H1 (cell line): Measurements from ENCODE around the gene ELOVL6. TPM values are rescaled to one million over a fixed set of nuclear protein-coding genes. Genes with fewer than 3 reads are reported as not detected.

ENCODE experiments used
- CTCF ChIA-PET: fragments of 300-600 bp; sonication (Branson Sonifier 250); formaldehyde crosslinking; loops from one replicate; lab custom pipeline; 2021; ENCODE audit not compliant: partially characterized antibody; lab: Charles Lee
- POLR2A ChIA-PET: fragments of 300-600 bp; sonication (Branson Sonifier 250); formaldehyde crosslinking; loops from one replicate; lab custom pipeline; 2021; ENCODE audit warnings: inconsistent platforms; ENCODE audit not compliant: partially characterized antibody; lab: Charles Lee
- DNase-seq, 2 experiments: peaks; one replicate each; pipeline versions ENCODE4 v3.0.0 to v3.0.0-alpha.2; 2010 to 2022; ENCODE audit warnings: low spot score in 2 of 2, low read depth in 1 of 2, mixed read lengths in 1 of 2
- FAIRE-seq: peaks from 2 replicates; lab custom pipeline; 2011; peaks lifted over from hg19 to GRCh38; lab: Jason Lieb, UNC
- H2AFZ ChIP-seq: 2 replicates; pipeline ENCODE4 v1.8.1; 2012; ENCODE audit warnings: low read length, inconsistent platforms
- H2AK5ac ChIP-seq: 2 replicates; pipeline ENCODE4 v1.6.1; 2013; ENCODE audit warnings: low read depth, low read length
- H2BK120ac ChIP-seq: replicated peaks from 2 replicates; pipeline ENCODE3; 2013; ENCODE audit warnings: low read depth, low read length, inconsistent platforms
- H2BK12ac ChIP-seq: 2 replicates; pipeline ENCODE4 v1.6.1; 2013; ENCODE audit warnings: low read depth, low read length
- H2BK15ac ChIP-seq: 2 replicates; pipeline ENCODE4 v1.6.1; 2013; ENCODE audit warnings: low read length
- H2BK20ac ChIP-seq: 2 replicates; pipeline ENCODE4 v1.6.1; 2013; ENCODE audit warnings: low read length
- H2BK5ac ChIP-seq: 2 replicates; pipeline ENCODE4 v1.6.1; 2013; ENCODE audit warnings: low read depth, low read length
- H3K14ac ChIP-seq: 2 replicates; pipeline ENCODE4 v1.6.1; 2013; ENCODE audit warnings: inconsistent platforms; ENCODE audit not compliant: insufficient read length
- H3K18ac ChIP-seq: 2 replicates; pipeline ENCODE4 v1.6.1; 2013; ENCODE audit warnings: low read length; ENCODE audit errors: extremely low read depth
- H3K23ac ChIP-seq: 2 replicates; pipeline ENCODE4 v1.6.1; 2013; ENCODE audit warnings: inconsistent platforms; ENCODE audit not compliant: insufficient read length
- H3K23me2 ChIP-seq: 2 replicates; pipeline ENCODE4 v1.6.1; 2013; ENCODE audit warnings: low read depth, low read length
- H3K27ac ChIP-seq: 2 replicates; pipeline ENCODE4 v1.6.1; 2011; ENCODE audit warnings: low read depth, low read length, inconsistent platforms
- H3K27me3 ChIP-seq, 4 experiments: replicated peaks in 1 of 4; 1 replicate in 1 of 4; 2 replicates in 3 of 4; pipeline versions ENCODE4 v1.6.1 to v1.8.1; 2011 to 2013; ENCODE audit warnings: low read length in 3 of 4, mild to moderate bottlenecking in 3 of 4, inconsistent platforms in 2 of 4, mixed read lengths in 2 of 4, moderate library complexity in 1 of 4; ENCODE audit not compliant: control insufficient read depth in 3 of 4, insufficient read depth in 3 of 4; ENCODE audit errors: extremely low read depth in 1 of 4
- H3K36me3 ChIP-seq, 4 experiments: 2 replicates each; pipeline versions ENCODE4 v1.6.1 to v1.8.1; 2011 to 2013; ENCODE audit warnings: mild to moderate bottlenecking in 4 of 4, low read length in 3 of 4, moderate library complexity in 2 of 4, control low read depth in 1 of 4, inconsistent platforms in 1 of 4; ENCODE audit not compliant: insufficient read depth in 4 of 4, control insufficient read depth in 2 of 4
- H3K4ac ChIP-seq: replicated peaks from 2 replicates; pipeline ENCODE3; 2013; ENCODE audit warnings: low read length, low read depth, mixed read lengths, inconsistent platforms; ENCODE audit not compliant: insufficient read length
- H3K4me1 ChIP-seq, 4 experiments: replicated peaks in 1 of 4; 1 replicate in 1 of 4; 2 replicates in 3 of 4; pipeline versions ENCODE4 v1.6.1 to v1.8.1; 2011 to 2013; ENCODE audit warnings: low read length in 3 of 4, inconsistent platforms in 2 of 4, mixed read lengths in 1 of 4; ENCODE audit not compliant: insufficient read depth in 4 of 4, control insufficient read depth in 3 of 4
- H3K4me2 ChIP-seq, 2 experiments: 2 replicates each; pipeline versions ENCODE4 v1.6.1 to v1.8.1; 2011 to 2013; ENCODE audit warnings: low read depth in 2 of 2, low read length in 2 of 2, control low read depth in 1 of 2, inconsistent platforms in 1 of 2, mild to moderate bottlenecking in 1 of 2; ENCODE audit not compliant: insufficient read depth in 1 of 2
- H3K4me3 ChIP-seq, 4 experiments: fragments of 200-600, 300-600 bp in 1 of 4; sonication (generic), shearing (Covaris generic), sonication (Bioruptor Twin) in 1 of 4; 2 replicates each; pipeline versions ENCODE4 v1.5.1 to v1.8.1; 2011 to 2016; ENCODE audit warnings: low read length in 4 of 4, low read depth in 3 of 4, control low read depth in 2 of 4, inconsistent platforms in 2 of 4, mild to moderate bottlenecking in 2 of 4, mixed read lengths in 1 of 4, moderate library complexity in 1 of 4; ENCODE audit not compliant: insufficient read depth in 2 of 4; ENCODE audit errors: extremely low read depth in 1 of 4
- H3K56ac ChIP-seq: replicated peaks from 2 replicates; pipeline ENCODE3; 2013; ENCODE audit warnings: low read depth, mild to moderate bottlenecking, mixed read lengths, low read length, inconsistent platforms; ENCODE audit not compliant: insufficient read length
- H3K79me1 ChIP-seq: 2 replicates; pipeline ENCODE4 v1.6.1; 2013; ENCODE audit warnings: low read depth, low read length, control low read depth
- H3K79me2 ChIP-seq, 2 experiments: 2 replicates each; pipeline versions ENCODE4 v1.6.1 to v1.8.1; 2012 to 2013; ENCODE audit warnings: low read length in 2 of 2, mild to moderate bottlenecking in 2 of 2, inconsistent platforms in 1 of 2; ENCODE audit not compliant: insufficient read depth in 2 of 2, control insufficient read depth in 1 of 2
- H3K9ac ChIP-seq, 4 experiments: replicated peaks in 1 of 4; 1 replicate in 1 of 4; 2 replicates in 3 of 4; pipeline versions ENCODE4 v1.6.1 to v1.8.1; 2011 to 2013; ENCODE audit warnings: low read depth in 3 of 4, low read length in 3 of 4, control low read depth in 2 of 4, mild to moderate bottlenecking in 2 of 4, moderate library complexity in 2 of 4, inconsistent platforms in 1 of 4; ENCODE audit errors: extremely low read depth in 1 of 4
- H3K9me3 ChIP-seq, 2 experiments: 2 replicates each; pipeline versions ENCODE4 v1.6.1 to v1.8.1; 2012 to 2013; ENCODE audit warnings: mild to moderate bottlenecking in 2 of 2, moderate library complexity in 2 of 2, control low read depth in 1 of 2, inconsistent platforms in 1 of 2, low read depth in 1 of 2, low read length in 1 of 2, mixed read lengths in 1 of 2; ENCODE audit not compliant: insufficient read depth in 2 of 2
- H4K20me1 ChIP-seq, 2 experiments: replicated peaks in 1 of 2; 2 replicates each; pipeline versions ENCODE3 to v1.8.1; 2011 to 2013; ENCODE audit warnings: inconsistent platforms in 2 of 2, low read length in 2 of 2, mild to moderate bottlenecking in 1 of 2; ENCODE audit not compliant: insufficient read depth in 2 of 2, control insufficient read depth in 1 of 2
- H4K5ac ChIP-seq: 2 replicates; pipeline ENCODE4 v1.6.1; 2013; ENCODE audit warnings: low read length, low read depth, mixed read lengths, inconsistent platforms; ENCODE audit not compliant: insufficient read length
- H4K8ac ChIP-seq: 2 replicates; pipeline ENCODE4 v1.8.0; 2013; ENCODE audit warnings: mild to moderate bottlenecking, moderate library complexity, low read length, inconsistent platforms; ENCODE audit not compliant: insufficient read depth; ENCODE audit errors: extremely low read depth
- H4K91ac ChIP-seq: replicated peaks from 2 replicates; pipeline ENCODE3; 2013; ENCODE audit warnings: low read length, mixed read lengths, inconsistent platforms; ENCODE audit not compliant: insufficient read length
- ASH2L ChIP-seq: fragments of 200-600, 300-600 bp; sonication (generic); IDR thresholded peaks from one replicate; pipeline ENCODE4 v1.7.1; 2017; ENCODE audit warnings: low read length
- BACH1 ChIP-seq: IDR thresholded peaks from 2 replicates; pipeline ENCODE4 v1.6.1; 2012; ENCODE audit warnings: low read length, improper control_type of control experiment
- EGR1 ChIP-seq: IDR thresholded peaks from 2 replicates; pipeline ENCODE4 v1.6.1; 2011; ENCODE audit warnings: low read depth, low read length, borderline replicate concordance
- EP300 ChIP-seq, 2 experiments: IDR thresholded peaks; 1 replicate in 1 of 2; 2 replicates in 1 of 2; pipeline ENCODE4 v1.6.1; 2011 to 2012; ENCODE audit warnings: low read depth in 2 of 2, low read length in 2 of 2, mild to moderate bottlenecking in 2 of 2, borderline replicate concordance in 1 of 2, inconsistent platforms in 1 of 2, moderate library complexity in 1 of 2
- JUND ChIP-seq: IDR thresholded peaks from 2 replicates; pipeline ENCODE4 v1.6.1; 2011; ENCODE audit warnings: mild to moderate bottlenecking, improper control_type of control experiment, low read length
- KDM4A ChIP-seq: IDR thresholded peaks from one replicate; pipeline ENCODE4 v1.7.1; 2012; ENCODE audit warnings: low read depth, mild to moderate bottlenecking, moderate library complexity, low read length, inconsistent platforms; ENCODE audit not compliant: severe bottlenecking
- NANOG ChIP-seq: IDR thresholded peaks from 2 replicates; pipeline ENCODE4 v1.6.1; 2011; ENCODE audit warnings: low read length, low read depth, mild to moderate bottlenecking, inconsistent platforms; ENCODE audit not compliant: insufficient read depth, poor library complexity, severe bottlenecking
- POU5F1 ChIP-seq: IDR thresholded peaks from 2 replicates; pipeline ENCODE4 v1.6.1; 2011; ENCODE audit warnings: low read depth, mild to moderate bottlenecking, low read length, moderate library complexity
- RAD21 ChIP-seq, 2 experiments: IDR thresholded peaks in 1 of 2; conservative IDR thresholded peaks in 1 of 2; 2 replicates each; pipeline ENCODE4 v1.6.1; 2011; ENCODE audit warnings: low read depth in 2 of 2, low read length in 2 of 2, improper control_type of control experiment in 1 of 2, inconsistent platforms in 1 of 2, mild to moderate bottlenecking in 1 of 2, moderate library complexity in 1 of 2
- RFX5 ChIP-seq: IDR thresholded peaks from 2 replicates; pipeline ENCODE4 v1.6.1; 2011; ENCODE audit warnings: low read depth, low read length, improper control_type of control experiment, borderline replicate concordance
- SAP30 ChIP-seq: fragments of 300-600 bp; sonication (generic); IDR thresholded peaks from 2 replicates; pipeline ENCODE4 v1.7.1; 2012; ENCODE audit warnings: low read length, moderate library complexity, mild to moderate bottlenecking, inconsistent platforms; ENCODE audit not compliant: insufficient read depth, insufficient replicate concordance
- SIN3A ChIP-seq, 2 experiments: IDR thresholded peaks in 1 of 2; conservative IDR thresholded peaks in 1 of 2; 2 replicates each; pipeline ENCODE4 v1.6.1; 2011 to 2012; ENCODE audit warnings: low read length in 2 of 2, improper control_type of control experiment in 1 of 2, low read depth in 1 of 2, mild to moderate bottlenecking in 1 of 2
- SP2 ChIP-seq: IDR thresholded peaks from 2 replicates; pipeline ENCODE4 v1.6.1; 2012; ENCODE audit warnings: mild to moderate bottlenecking, low read length, inconsistent platforms
- whole genome bisulfite sequencing, 2 experiments: shearing (Covaris generic) in 1 of 2; methylation state at CpG; one replicate each; pipeline versions ENCODE4 v1.1.6 to v1.1.7; 2013 to 2015; ENCODE audit warnings: low lambda C conversion rate in 2 of 2, mixed read lengths in 2 of 2, inconsistent platforms in 1 of 2, low coverage in 1 of 2, missing lambda C conversion rate in 1 of 2; ENCODE audit not compliant: insufficient replicate concordance in 2 of 2, insufficient coverage in 1 of 2, insufficient read length in 1 of 2; ENCODE audit errors: extremely low coverage in 1 of 2, missing lambda C conversion rate in 1 of 2; 5-methylcytosine and 5-hydroxymethylcytosine counted together
- polyA plus RNA-seq, 7 experiments: library from polyadenylated mRNA; depleted of rRNA in 3 of 7; stranded (reverse) in 5 of 7; unstranded in 2 of 7; fragments of >200 nt in 5 of 7; fragments of 200-250 nt in 2 of 7; gene quantifications; 1 replicate in 5 of 7; 2 replicates in 1 of 7; 4 replicates in 1 of 7; pipeline versions ENCODE4 v1.2.1 to v1.2.3, GENCODE V29; 2011 to 2013; ENCODE audit warnings: missing spikeins in 2 of 7, mixed read lengths in 2 of 7
- total RNA-seq: library from RNA; stranded (reverse); fragmentation: NEBNext Ultra II Directional; extraction: Animal tissue kit (Norgen Biotek cat#: 25700); gene quantifications from 2 replicates; pipeline ENCODE4 v1.2.1, GENCODE V29; 2021

ELOVL6 gene
- total and polyA plus RNA-seq, 2 of the 8 experiments (the other 6 are each of a cell fraction or from before 2014, with no cell fraction given), result 27.8 to 86.6 TPM

DNA sequence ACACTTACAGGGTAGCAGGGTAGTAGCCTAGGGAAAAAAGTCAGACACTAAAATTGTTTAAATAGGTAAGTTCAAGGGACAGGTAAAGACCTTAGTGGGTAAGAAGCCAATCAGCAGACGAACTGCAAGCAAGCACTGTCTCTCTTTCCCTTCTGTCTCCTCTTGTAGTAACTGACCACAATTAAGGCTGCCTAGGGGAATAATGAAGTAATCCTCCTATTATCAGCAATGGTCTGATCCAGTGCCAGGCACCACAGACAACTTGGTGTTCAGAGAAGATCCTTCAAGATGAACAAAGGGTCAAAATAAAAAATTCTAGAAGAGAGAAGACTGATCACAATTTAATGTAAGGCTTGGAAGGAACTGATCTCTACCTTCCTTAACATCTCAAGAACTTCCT lies 62.9 kb downstream of the ELOVL6 start:
- Histone ChIP-seq H3K36me3 (peaks cover 0 to 6% (median 1%) of the 10 kb centered on the region in 4 experiments; a peak in 2 of 8 replicates), H3K4me1 (peaks cover 0 to 3% (median 2%) of the 10 kb centered on the region in 4 experiments; a peak in 3 of 7 replicates), H3K9me3 (no peaks in the 10 kb centered on the region), H3K23ac (no peak overlapping the region), H2BK15ac (no peak overlapping the region), H2BK20ac (no peak overlapping the region), H3K23me2 (no peaks in the 10 kb centered on the region), H2AK5ac (no peak overlapping the region), H2AFZ (no peak overlapping the region), H3K27ac (no peak overlapping the region), H3K56ac (no peak overlapping the region), H3K18ac (no peak overlapping the region), H4K91ac (no peak overlapping the region), H2BK120ac (no peak overlapping the region), H3K4me2 (no peak overlapping the region), H3K4me3 (no peak overlapping the region), H4K20me1 (peaks cover 0 to 4% of the 10 kb centered on the region in 2 experiments), H3K9ac (no peak overlapping the region), H4K5ac (no peak overlapping the region), H4K8ac (no peak overlapping the region), H3K4ac (no peak overlapping the region), H3K79me1 (no peaks in the 10 kb centered on the region), H2BK12ac (no peak overlapping the region), H3K27me3 (no peaks in the 10 kb centered on the region), H3K14ac (no peak overlapping the region), H2BK5ac (no peak overlapping the region), H3K79me2 (peaks cover 0 to 34% of the 10 kb centered on the region in 2 experiments; a peak in 2 of 4 replicates)
- 82% methylated on average over 1 of the region's 1 CpG; no CpG with 5 or more reads in 1 of the 2 experiments for WGBS, 2 experiments
- no peak for DNase-seq
- no peak for FAIRE-seq
- POLR2A ChIA-PET, result interaction anchor here (1.3 kb wide), 1 partner anchor 9 kb away, joined by 3 read pairs; no protein-coding TSS in a partner anchor
- CTCF ChIA-PET, result no interaction called here
- no peak for TF ChIP-seq SIN3A (conservative IDR thresholded peaks at IDR 0.05 in 1 of 2, IDR thresholded peaks at IDR 0.05 in 1 of 2; ENCODE audit: low read depth in 1 of 2, low read length in 2 of 2)
- TF ChIP-seq SP2, result no peak
- TF ChIP-seq BACH1, result no peak
- no peak for TF ChIP-seq KDM4A
- TF ChIP-seq RAD21 (IDR thresholded peaks at IDR 0.05 in 1 of 2, conservative IDR thresholded peaks at IDR 0.05 in 1 of 2; ENCODE audit: low read depth in 2 of 2, low read length in 2 of 2), result no peak
- no peak for TF ChIP-seq RFX5
- TF ChIP-seq POU5F1, result no peak
- TF ChIP-seq EP300 (IDR thresholded peaks at IDR 0.05; ENCODE audit: borderline replicate concordance in 1 of 2, low read depth in 2 of 2, low read length in 2 of 2), result no peak
- TF ChIP-seq SAP30, result no peak
- TF ChIP-seq ASH2L, result no peak
- no peak for TF ChIP-seq NANOG
- TF ChIP-seq EGR1, result no peak
- TF ChIP-seq JUND, result no peak
